WTC11 (cell line): ENCODE data around the gene PSMA1.

ENCODE experiments used
- NFATC4 ChIP-seq: fragments of 250-450 bp; sonication (Bioruptor Pico); IDR thresholded peaks from 2 replicates; pipeline ENCODE4 v1.9.0; 2021; ENCODE audit warnings: mild to moderate bottlenecking
- NR2C2 ChIP-seq: sonication (generic); formaldehyde crosslinking; IDR thresholded peaks from 2 replicates; pipeline ENCODE4 v1.8.0; 2022; ENCODE audit warnings: mild to moderate bottlenecking, missing genetic modification reagents

DNA sequence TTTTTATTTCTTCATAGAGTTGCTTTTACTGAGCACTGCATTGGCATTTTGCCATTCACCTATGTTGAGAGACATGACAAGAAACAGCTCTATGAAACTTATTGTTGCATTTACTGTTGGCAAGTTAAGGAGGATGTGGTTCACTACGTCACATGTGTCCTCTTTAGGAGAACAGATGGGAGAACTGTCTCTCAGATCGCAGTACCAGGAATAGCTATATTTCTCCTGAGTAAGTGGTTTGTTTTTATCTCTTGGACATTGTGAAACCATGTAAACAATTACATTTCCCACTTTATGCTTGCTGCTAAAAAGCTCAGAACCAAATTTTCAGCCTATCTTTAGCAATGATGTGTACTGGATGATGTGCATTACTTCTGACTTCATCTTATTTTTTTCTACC is 34.8 kb upstream of the PSMA1 start:
- TF ChIP-seq NFATC4 (CRISPR knock-in tag), result no peak
- TF ChIP-seq NR2C2, result no peak
